Erythroblast (primary cell): ENCODE measurements around the gene DEFB119.
"Not testable (repeated sequence)": the region's sequence is repeated elsewhere in the genome, so short reads cannot be mapped to it uniquely, and the experiment has no call there.

Source experiments
- GATA1 ChIP-seq: IDR thresholded peaks from 2 replicates; pipeline ENCODE4 v1.6.1; 2011; ENCODE audit warnings: low read depth, mild to moderate bottlenecking, control low read depth, low read length, moderate library complexity
- POLR2A ChIP-seq: IDR thresholded peaks from 2 replicates; pipeline ENCODE4 v1.6.1; 2011; ENCODE audit warnings: mild to moderate bottlenecking, low read length

DNA sequence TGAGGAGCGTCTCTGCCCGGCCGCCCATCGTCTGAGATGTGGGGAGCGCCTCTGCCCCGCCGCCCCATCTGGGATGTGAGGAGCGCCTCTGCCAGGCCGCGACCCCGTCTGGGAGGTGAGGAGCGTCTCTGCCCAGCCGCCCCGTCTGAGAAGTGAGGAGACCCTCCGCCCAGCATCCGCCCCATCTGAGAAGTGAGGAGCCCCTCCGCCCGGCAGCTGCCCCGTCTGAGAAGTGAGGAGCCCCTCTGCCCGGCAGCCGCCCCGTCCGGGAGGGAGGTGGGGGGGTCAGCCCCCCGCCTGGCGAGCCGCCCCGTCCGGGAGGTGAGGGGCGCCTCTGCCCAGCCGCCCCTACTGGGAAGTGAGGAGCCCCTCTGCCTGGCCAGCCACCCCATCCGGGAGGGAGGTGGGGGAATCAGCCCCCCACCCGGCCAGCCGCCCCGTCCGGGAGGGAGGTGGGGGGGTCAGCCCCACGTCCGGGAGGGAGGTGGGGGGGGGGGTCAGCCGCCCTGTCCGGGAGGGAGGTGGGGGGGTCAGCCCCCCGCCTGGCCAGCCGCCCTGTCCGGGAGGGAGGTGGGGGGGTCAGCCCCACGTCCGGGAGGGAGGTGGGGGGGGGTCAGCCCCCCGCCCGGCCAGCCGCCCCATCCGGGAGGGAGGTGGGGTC, 36.6 kb upstream of the DEFB119 start:
- not testable (repeated sequence) for TF ChIP-seq POLR2A, GATA1
